ENCODE results near the gene GOLGA3.

- TF ChIP-seq CTCF (IDR thresholded peaks at IDR 0.05; ENCODE audit: low read depth, low read length, missing input control) (no peak), EGR1 (IDR thresholded peaks at IDR 0.05; ENCODE audit: low read depth in 2 of 2) (no peak), RAD21 (IDR thresholded peaks at IDR 0.05) (no peak), SP1 (IDR thresholded peaks at IDR 0.05) (no peak), REST (IDR thresholded peaks at IDR 0.05) (no peak), GABPA (IDR thresholded peaks at IDR 0.05 in 1 of 2, conservative IDR thresholded peaks at IDR 0.05 in 1 of 2) (no peak), RXRA (IDR thresholded peaks at IDR 0.05) (no peak), JUND (IDR thresholded peaks at IDR 0.05) (no peak), ZBTB33 (IDR thresholded peaks at IDR 0.05) (no peak), TAF1 (conservative IDR thresholded peaks at IDR 0.05) (no peak), ATF3 (IDR thresholded peaks at IDR 0.05) (no peak), MAX (IDR thresholded peaks at IDR 0.05) (no peak)
Measured at GRCh38 chr12:132806857-132807256, 21.8 kb downstream of the GOLGA3 start.
